ENCODE measurements around the gene ACYP2. TPM values are rescaled to one million over a fixed set of nuclear protein-coding genes. Genes with fewer than 3 reads are reported as not detected.

The ACYP2 gene
- total and polyA plus RNA-seq, 2 donors (not counting 1 experiment from before 2014, with no cell fraction given) = 14.0 to 17.2 TPM

- CTCF ChIA-PET = no interaction called here
Measured at GRCh38 chr2:54303631-54304030, 188.2 kb downstream of the ACYP2 start.

DNA sequence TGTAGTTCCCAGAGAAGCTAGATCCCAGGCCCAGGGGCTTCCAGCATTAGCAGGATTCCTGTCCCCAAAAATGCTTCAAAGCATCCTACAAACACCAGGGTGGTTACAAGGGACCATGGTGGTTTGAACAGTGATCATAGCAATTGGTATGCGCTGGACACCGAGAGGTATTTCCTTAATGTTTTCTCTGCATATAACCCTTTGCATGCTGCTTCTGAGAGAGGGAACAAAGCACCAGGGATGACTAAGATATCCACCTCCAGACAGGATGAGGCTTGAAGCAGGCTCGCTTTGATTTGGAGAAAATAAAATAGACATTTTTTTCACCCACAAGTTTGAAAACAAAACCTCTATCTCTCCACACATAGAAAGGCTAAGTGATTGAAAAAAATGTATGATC, 191.1 kb downstream of the ACYP2 start:
- WGBS (ENCODE audit: insufficient coverage) = no CpG with 5 or more reads among the region's 3 CpGs
- Histone ChIP-seq H3K4me2 (replicated peaks; ENCODE audit: low read depth, low read length, poor library complexity, severe bottlenecking) (no peak overlapping the region), H3K27me3 (replicated peaks in 1 of 4; ENCODE audit: control extremely low read depth in 1 of 4, control insufficient read depth in 3 of 4, insufficient read depth in 4 of 4, low read length in 3 of 4) (no peaks in the 10 kb centered on the region), H3K9ac (ENCODE audit: low read length) (no peak overlapping the region), H3K79me2 (ENCODE audit: control insufficient read depth, insufficient read depth, low read length) (no peaks in the 10 kb centered on the region), H3K27ac (ENCODE audit: low read length in 2 of 2) (no peak overlapping the region), H2AFZ (ENCODE audit: insufficient read depth, low read depth, low read length, poor library complexity, severe bottlenecking) (no peak overlapping the region), H3K36me3 (replicated peaks in 1 of 2; ENCODE audit: control extremely low read depth in 1 of 2, control insufficient read depth in 1 of 2, extremely low read depth in 1 of 2, insufficient read depth in 2 of 2, low read length in 1 of 2) (peaks cover 0 to 1% of the 10 kb centered on the region in 2 experiments), H3K4me1 (ENCODE audit: control insufficient read depth in 2 of 2, insufficient read depth in 2 of 2, low read length in 2 of 2) (no peaks in the 10 kb centered on the region), H3K9me3 (ENCODE audit: control extremely low read depth in 1 of 3, control insufficient read depth in 2 of 3, insufficient read depth in 1 of 3, low read length in 2 of 3) (no peaks in the 10 kb centered on the region), H4K20me1 (ENCODE audit: control insufficient read depth, insufficient read depth, low read length, poor library complexity, severe bottlenecking) (no peaks in the 10 kb centered on the region), H3K4me3 (ENCODE audit: control extremely low read depth in 1 of 5, extremely low read depth in 1 of 5, insufficient read depth in 1 of 5, low read depth in 2 of 5, low read length in 4 of 5) (no peak overlapping the region)
- H3K27me3 Mint-ChIP-seq = peaks cover 6% of the 10 kb centered on the region
- H3K27ac Mint-ChIP-seq = no peak overlapping the region
- ATAC-seq (ENCODE audit: low read depth) (no peak), DNase-seq (no peak)
- POLR2A ChIA-PET = no interaction called here
- H3K4me3 Mint-ChIP-seq = no peak overlapping the region
- TF ChIP-seq, protein P1, sequence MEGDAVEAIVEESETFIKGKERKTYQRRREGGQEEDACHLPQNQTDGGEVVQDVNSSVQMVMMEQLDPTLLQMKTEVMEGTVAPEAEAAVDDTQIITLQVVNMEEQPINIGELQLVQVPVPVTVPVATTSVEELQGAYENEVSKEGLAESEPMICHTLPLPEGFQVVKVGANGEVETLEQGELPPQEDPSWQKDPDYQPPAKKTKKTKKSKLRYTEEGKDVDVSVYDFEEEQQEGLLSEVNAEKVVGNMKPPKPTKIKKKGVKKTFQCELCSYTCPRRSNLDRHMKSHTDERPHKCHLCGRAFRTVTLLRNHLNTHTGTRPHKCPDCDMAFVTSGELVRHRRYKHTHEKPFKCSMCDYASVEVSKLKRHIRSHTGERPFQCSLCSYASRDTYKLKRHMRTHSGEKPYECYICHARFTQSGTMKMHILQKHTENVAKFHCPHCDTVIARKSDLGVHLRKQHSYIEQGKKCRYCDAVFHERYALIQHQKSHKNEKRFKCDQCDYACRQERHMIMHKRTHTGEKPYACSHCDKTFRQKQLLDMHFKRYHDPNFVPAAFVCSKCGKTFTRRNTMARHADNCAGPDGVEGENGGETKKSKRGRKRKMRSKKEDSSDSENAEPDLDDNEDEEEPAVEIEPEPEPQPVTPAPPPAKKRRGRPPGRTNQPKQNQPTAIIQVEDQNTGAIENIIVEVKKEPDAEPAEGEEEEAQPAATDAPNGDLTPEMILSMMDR (IDR thresholded peaks at IDR 0.05) = no peak
- no peak for TF ChIP-seq EZH2 (IDR thresholded peaks at IDR 0.05; ENCODE audit: borderline replicate concordance, insufficient read depth, low read depth, low read length, poor library complexity, severe bottlenecking)
- H3K9me3 Mint-ChIP-seq (ENCODE audit: insufficient read depth) = no peaks in the 10 kb centered on the region
- H3K4me1 Mint-ChIP-seq = peaks cover 2% of the 10 kb centered on the region
- intact Hi-C loops (cut with micrococcal nuclease) = no loop called here
- CTCF ChIA-PET = no interaction called here

More at GRCh38 chr2:54303631-54304030, 188.2 kb downstream of the ACYP2 start:
- TF ChIP-seq, protein P1 (IDR thresholded peaks at IDR 0.05) = no peak
- TF ChIP-seq EZH2 (IDR thresholded peaks at IDR 0.05; ENCODE audit: borderline replicate concordance, insufficient read depth, low read depth, low read length, poor library complexity, severe bottlenecking) = no peak
- no peaks in the 10 kb centered on the region for H3K4me1 Mint-ChIP-seq
- no peak overlapping the region for H3K4me3 ChIP-seq (ENCODE audit: control extremely low read depth in 1 of 5, extremely low read depth in 1 of 5, insufficient read depth in 1 of 5, low read depth in 2 of 5, low read length in 4 of 5)
- peaks cover 3% of the 10 kb centered on the region for H3K27me3 Mint-ChIP-seq
- H3K4me1 ChIP-seq (ENCODE audit: control insufficient read depth in 2 of 2, insufficient read depth in 2 of 2, low read length in 2 of 2) = no peaks in the 10 kb centered on the region
- POLR2A ChIA-PET = no interaction called here
- no peak overlapping the region for H3K4me3 Mint-ChIP-seq
- H3K9me3 ChIP-seq (ENCODE audit: control extremely low read depth in 1 of 3, control insufficient read depth in 2 of 3, insufficient read depth in 1 of 3, low read length in 2 of 3) = no peaks in the 10 kb centered on the region
- no peak overlapping the region for H3K9ac ChIP-seq (ENCODE audit: low read length)
- H3K4me2 ChIP-seq (replicated peaks; ENCODE audit: low read depth, low read length, poor library complexity, severe bottlenecking) = no peak overlapping the region
- H4K20me1 ChIP-seq (ENCODE audit: control insufficient read depth, insufficient read depth, low read length, poor library complexity, severe bottlenecking) = no peaks in the 10 kb centered on the region
- no peak overlapping the region for H3K27ac Mint-ChIP-seq
- H3K36me3 ChIP-seq (replicated peaks in 1 of 2; ENCODE audit: control extremely low read depth in 1 of 2, control insufficient read depth in 1 of 2, extremely low read depth in 1 of 2, insufficient read depth in 2 of 2, low read length in 1 of 2) = peaks cover 0 to 1% of the 10 kb centered on the region in 2 experiments
- ATAC-seq (ENCODE audit: low read depth) = no peak
- no peak for DNase-seq
- no peaks in the 10 kb centered on the region for H3K79me2 ChIP-seq (ENCODE audit: control insufficient read depth, insufficient read depth, low read length)
- H3K9me3 Mint-ChIP-seq (ENCODE audit: insufficient read depth) = no peaks in the 10 kb centered on the region
- H3K27ac ChIP-seq (ENCODE audit: low read length in 2 of 2) = no peak overlapping the region
- H2AFZ ChIP-seq (ENCODE audit: insufficient read depth, low read depth, low read length, poor library complexity, severe bottlenecking) = no peak overlapping the region
- intact Hi-C loops (cut with micrococcal nuclease) = no loop called here
- H3K27me3 ChIP-seq (replicated peaks in 1 of 4; ENCODE audit: control extremely low read depth in 1 of 4, control insufficient read depth in 3 of 4, insufficient read depth in 4 of 4, low read length in 3 of 4) = no peaks in the 10 kb centered on the region
